HG03342 (cell line): ENCODE measurements around the gene NPC2.

Experiments
- ATAC-seq: cut with Tn5 transposase; IDR thresholded peaks from one replicate; pipeline ENCODE4 v1.9.1; 2021; ENCODE audit warnings: mild to moderate bottlenecking, moderate library complexity; ENCODE audit not compliant: unreplicated experiment

The NPC2 gene

DNA sequence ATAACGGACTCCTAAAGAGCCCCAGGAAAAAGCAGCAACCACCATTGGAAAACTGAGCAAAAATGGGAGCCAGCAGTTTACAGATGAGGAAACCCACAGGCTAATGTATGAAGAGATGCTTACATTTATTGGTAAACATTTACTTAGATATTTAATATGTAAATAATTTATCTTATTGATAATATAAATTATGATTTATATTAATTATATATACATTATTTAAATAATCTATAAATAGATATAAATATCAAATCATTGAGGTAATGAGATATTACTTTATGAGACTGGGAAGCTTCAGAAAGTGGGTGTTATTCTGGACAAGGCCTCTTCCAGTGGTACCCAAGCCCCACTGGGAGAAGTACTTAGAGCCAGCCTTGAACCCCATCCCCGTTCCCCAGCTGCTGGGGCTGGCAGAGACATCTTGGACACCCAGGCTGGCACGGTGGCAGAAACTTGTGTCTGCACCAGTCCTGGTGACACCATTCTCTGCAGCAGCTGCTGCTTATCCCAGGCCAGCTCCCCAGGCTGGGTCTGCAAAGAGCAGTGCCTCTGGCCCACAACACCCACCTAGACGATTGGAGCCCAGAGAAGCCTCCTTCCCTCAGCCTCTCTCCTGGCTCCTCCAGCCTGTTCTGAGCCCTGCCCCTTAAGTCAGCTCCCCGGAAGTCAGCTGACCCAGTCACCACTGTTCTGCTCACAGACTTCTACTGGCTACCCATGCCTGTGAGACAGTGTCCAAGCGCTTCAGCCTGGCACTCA is 26.4 kb upstream of the NPC2 start:
- no peak for ATAC-seq

DNA sequence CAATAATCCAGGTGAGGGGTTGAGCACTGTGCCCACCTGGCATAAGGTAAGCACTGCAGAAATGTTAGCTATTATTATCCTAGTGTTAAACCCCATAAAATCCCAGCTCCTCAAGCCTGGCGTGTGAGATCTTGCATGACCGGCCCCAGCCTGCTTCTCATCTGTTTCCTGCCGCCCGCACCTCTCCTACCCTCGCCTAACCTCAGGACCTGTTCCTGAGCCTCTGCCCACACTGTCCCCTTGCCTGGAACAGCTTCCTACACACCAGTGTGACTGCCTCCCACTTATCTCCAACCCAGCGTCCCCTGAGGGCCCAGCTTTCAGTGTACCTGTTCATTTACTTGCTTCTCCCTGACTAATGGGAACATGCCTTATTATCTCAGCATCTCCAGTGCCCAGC is 25.1 kb upstream of the NPC2 start:
- no peak for ATAC-seq

DNA sequence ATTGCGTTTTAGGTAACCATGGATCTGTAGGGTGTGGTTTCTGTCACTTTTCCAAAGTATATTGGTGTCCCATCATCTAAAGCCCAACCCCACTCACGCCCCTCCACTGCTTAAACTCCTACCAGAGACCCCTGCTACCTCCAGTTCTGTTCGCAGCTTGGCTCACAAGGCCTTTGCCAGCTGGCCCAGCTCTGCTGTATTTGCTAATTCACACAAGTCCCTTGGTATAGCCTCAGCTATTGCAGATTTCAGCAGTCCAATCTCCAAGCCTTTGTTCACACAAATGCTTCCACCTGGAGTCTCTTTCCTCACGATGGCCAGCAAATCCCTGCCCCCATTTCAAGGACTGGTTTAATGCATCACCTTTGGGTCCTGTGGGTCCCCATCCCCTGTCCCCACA is 24.6 kb upstream of the NPC2 start:
- no peak for ATAC-seq

DNA sequence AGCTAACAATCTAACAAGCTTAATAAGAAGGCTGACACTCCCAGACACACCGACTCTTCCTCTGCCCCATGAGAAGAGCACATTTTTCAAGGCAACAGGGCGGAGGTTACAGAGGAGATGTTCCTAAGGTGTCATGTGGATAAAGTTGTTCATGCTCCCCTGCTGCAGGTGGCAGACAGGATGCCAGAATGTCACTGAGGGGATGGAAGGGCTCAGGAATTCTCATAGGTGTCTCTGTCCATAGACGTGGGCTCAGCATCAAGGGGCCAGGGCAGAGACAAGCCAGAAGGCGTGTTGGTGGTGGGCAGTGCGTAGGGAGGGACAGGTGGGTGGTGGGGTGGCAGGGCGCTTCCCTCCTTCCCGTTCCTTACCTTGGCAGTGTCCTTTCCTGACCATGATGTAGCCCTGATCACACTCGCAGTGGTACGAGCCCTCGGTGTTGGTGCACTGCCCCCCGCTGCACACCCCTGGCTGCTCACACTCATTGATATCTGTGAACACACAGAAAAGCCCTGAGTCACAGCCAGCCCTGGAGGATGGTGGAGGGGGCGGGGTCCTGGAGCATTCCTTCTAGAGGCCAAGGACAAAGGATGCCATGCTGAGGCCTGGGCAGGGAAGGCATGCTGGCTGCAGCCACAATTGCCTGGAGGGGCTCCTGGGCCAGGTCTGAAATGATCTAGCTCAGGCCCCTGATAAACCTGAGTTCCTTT is 23.5 kb upstream of the NPC2 start:
- ATAC-seq, result no peak

DNA sequence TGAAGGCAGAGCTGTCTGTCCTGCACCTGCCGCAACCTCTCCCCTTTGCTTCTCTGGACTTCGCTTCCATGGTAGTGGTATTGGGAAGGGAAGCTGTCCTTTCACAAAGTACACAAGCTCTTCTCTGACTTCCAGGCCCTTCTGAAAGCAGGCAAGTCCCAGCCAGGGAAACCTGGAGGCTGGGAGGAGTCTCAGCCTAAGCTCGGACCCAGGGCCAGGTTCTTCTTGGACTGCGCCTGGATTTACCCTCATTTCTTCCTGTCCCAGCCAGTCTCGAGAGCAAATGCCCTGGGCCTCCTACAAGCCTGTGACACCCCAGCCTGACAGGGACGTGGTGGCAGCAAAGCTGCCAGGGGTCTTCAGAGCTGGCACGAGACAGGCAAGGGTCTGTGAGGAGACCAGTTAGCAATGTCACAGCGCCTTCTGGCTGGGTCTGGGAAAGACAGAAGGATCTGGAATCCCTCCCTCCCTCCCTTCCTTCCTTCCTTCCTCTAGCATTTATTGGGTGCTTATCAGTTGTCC is 22.8 kb upstream of the NPC2 start:
- ATAC-seq, result no peak

DNA sequence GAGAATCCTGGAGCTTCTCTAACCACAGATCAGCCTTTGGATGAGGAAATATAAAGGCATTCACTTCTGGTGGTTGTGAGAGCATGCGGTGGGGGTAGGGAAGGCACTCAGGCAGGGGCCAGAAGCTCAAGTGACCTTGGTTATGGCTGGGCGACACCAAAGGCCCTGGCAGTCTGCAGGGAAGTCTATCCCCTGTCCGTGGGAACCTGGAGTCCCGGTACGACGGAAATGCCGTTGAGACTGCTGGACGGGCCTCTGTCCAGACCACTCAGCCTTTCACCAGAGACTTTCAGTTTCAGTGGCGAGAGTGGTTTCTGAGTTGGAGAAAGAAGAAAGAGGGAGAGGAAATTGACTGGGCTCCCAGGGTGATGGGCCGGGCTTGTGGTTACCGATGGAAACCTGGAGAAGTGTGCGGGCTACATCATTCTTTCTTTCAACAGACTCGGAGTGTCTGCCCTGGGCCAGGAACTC is 21.4 kb upstream of the NPC2 start:
- ATAC-seq, result no peak

DNA sequence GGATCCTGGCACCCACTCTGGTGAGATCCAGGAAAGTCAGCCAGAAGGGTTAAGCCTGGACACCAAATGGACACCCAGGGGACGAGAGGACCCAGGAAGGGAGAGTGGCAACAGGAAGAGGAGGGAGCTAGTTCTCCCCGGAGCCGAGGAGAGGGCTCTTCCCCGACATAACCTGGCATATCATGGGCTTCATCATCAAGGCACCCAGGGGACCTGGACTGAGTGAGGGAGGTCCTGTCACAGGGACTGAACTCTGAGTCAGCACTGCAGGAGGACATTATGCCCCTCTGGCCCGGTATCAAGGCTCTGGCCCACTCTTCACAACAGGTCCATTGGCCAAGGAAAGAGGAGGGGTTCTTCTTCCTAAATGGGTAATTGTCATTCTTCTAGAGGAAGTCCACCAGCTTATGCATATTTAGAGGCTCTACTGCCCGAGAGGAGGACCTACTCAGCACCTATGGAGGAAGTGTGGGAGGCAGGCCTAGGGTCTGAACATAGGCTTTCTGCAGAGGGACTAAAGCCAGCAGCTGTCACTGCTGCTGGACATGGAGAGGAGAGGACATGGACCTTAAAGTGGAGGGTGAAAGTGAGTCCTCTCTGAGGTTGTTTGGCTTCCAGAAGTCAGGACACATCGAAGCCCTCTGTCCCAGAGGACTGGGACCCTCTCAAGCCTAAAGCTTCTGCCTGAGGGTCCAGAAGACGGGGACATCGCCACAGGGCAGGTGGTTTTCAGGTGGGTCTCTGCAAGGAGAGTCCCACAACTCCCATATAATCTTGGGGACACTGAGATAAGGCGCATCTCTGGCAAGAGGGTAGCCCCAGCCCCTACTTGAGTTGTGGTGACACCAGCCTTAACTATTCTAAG is 19.1 kb upstream of the NPC2 start:
- no peak for ATAC-seq

DNA sequence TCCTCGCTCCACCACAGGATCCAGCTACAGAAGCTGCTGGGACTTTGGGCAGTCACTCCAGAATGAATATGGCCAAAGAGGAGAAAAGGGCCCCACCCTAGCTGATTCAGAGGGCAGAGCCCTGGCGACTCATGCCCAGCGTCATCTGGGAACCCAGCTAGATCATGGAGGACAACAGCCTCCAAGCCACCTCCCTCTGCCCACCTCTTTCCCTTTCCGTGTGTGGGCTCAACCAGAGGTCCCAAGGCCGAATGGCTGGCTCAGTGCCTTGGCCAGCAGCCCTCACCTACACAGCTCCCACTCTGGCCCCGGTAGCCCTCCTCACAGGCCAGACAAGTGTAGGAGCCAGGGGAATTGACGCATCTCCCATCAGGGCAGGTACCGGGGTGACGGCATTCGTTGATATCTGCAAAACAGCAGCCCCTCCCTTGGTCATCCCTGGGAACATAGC is 17.9 kb upstream of the NPC2 start:
- no peak for ATAC-seq

DNA sequence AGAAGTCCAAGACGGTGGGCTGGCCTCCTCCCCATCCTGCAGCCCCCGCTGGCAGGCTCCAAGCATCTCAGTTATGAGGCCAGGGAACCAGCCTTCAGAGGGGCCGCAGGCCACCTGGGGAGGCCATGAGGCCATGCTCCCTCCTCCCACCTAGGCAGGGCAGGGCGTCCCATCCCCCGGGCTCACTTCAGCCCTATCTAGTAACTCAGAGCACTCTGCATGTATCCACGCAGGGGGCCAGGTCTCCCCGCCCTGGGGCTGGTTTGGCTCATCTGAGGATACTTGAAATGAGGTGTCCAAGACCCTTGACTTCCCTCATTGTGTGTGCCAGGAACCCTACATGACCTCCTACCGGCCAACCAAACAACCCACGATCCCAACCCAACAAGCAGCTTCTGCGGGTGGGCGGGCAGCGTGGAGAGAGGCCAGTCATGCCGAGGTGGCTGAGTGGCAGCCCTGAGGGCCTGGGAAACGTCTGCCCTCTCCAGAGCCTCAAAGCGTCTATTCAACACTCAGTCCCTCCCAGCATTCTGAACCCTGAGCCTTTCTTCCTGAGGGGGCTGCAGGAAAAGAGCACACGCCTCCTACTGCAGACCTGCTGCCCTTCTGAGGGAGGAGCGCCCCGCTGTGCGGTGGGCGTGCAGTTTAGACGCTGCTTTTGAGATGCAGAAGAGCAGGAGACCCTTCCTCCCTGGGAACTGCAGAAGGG is 17.3 kb upstream of the NPC2 start:
- no peak for ATAC-seq

DNA sequence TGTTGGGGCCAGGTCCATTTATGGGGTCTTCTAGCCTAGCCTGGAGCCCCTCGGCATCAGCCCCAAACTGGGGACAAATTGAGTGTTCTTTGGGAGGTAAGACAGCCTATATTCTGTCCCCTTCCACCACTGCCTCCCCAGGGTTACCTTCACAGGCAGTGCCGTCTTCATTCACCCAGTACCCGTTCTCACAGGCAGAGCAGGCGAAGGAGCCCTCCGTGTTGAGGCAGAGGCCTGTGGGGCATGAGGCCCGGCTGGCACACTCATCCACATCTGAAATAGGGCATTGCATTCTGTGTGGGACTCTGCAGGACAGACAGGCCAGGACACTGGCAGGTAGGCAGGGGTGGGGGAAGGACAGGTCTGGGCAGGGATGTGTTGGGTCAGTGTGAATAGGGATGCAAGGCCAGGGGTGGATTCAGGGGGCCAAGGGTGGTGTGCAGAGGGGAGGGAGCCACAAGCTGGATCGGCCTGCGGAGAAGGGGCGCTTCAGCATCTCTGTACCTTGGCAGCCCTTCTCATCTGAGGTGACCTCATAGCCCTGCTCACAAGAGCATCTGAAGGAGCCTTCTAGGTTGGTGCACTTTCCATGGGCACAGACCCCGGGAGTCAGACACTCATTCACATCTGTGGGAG is 16.6 kb upstream of the NPC2 start:
- ATAC-seq, result no peak

DNA sequence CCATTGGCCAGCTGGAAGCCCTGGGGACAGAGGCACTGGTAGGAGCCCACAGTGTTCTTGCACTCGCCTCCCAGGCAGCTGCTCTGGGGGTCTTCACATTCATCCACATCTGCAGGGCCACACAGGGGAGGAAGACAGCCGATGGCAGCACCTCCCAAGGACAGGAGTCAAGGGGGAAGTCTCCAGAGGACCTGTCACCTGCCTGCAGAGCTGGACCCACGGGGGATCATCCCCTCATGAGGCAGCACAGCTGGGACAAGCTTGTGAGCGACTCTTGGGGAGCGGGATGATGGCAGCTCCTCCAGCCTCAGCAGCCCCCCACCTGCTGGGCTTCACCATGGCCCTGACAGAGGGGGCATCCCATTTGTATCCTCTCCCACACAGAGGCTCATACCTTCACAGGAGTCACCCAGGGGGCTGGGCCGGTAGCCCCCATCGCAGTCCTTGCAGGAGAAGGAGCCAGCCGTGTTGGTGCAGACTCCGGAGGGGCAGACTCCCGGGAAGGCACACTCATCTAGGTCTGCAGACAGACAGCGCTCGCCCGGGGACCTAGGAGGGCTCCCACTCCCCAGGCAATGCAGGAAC is 15.8 kb upstream of the NPC2 start:
- no peak for ATAC-seq

DNA sequence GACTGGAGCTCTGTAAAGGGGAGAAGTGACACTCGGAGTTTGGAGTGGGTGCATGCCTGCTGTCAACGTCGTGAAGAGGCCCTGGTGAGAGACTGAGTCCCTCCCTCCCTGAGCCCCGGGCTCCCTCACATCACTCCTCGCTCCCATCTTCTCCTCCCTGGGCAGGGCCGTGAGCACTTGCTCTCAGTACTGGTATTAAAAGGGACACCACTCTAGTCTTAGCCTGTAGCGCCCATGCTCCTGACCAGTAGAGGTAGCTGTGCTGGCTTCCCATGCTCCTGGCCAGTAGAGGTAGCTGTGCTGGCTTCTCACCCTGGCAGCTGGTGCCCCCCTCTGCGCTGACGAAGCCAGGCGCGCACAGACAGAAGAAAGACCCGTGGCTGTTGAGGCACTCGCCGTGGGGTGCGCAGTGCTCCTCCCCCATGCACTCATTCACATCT is 15.2 kb upstream of the NPC2 start:
- ATAC-seq, result no peak

DNA sequence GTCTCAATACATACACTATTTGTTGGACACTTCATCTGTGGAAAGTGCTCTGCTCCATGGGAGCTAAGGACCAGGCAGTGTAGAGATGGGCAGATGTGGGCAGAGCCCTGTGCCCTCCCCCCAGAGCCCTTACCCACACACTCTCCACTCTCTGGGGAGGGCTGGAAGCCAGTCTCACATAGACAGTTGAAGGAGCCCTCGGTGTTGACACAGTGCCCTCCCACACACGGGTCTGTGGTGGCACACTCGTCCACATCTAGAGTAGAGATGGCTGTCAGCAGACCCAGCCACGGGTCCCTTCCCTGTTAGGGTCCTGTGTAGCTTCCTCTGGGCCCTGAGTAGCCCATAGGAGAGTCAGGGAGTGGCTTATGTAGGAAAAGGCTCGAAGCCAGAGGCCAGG is 14.7 kb upstream of the NPC2 start:
- ATAC-seq, result no peak

DNA sequence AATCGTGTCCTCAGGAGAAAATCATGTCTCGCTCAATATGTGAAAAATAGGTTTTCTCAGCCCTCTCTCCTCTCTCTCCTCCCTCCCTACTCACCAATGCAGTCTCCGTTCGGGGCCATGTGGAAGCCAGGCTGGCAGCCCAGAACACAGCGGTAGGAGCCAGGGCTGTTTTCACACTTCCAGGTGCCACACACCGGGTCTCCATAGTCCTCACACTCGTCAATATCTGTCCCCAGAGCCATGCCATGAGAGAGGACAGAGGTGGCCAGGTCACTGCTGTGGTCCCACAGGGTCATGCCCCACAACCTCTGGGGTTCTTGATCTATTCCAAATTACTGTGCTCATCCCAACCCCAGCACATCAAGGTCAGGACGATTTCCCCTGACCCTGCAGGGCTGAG is 14.0 kb upstream of the NPC2 start:
- no peak for ATAC-seq

DNA sequence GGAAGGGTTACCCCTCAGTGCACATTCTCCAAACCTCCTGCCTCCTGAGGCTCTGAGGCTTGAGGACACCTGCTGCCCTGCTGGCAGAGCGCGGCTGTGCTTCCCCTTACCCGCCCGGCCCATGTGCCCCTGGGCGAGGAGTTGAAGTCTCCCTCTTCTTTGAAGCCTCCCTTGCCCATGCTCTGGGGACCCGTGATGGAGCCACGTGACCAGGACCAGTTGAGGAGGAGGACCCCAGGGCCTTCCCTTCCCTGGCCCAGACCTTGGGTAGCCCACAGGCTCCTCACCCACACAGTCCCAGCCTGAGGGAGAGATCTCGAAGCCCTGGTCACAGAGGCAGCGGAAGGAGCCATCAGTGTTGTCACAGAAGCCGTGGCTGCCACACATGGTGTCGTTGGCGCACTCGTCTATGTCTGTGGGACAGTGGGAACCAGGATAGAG is 13.3 kb upstream of the NPC2 start:
- no peak for ATAC-seq

DNA sequence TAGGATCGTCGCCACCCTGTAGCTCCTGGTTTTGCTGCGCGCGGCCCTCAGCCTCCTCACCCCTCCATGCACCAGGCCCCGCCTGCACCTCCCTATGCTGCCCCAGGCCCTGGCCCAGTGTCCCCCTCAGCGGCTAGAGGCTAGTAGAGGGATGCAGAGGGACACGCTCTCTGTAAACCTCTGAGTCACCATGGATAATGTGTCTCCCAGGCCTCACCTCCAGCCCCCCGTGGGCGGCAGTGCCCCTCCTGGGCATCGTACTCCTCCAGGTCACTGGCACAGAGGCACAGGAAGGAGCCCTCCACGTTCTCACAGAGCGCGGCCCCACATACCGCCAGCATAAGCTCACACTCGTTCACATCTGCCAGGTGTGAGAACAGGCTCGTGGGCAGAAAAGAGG is 12.7 kb upstream of the NPC2 start:
- ATAC-seq, result no peak

DNA sequence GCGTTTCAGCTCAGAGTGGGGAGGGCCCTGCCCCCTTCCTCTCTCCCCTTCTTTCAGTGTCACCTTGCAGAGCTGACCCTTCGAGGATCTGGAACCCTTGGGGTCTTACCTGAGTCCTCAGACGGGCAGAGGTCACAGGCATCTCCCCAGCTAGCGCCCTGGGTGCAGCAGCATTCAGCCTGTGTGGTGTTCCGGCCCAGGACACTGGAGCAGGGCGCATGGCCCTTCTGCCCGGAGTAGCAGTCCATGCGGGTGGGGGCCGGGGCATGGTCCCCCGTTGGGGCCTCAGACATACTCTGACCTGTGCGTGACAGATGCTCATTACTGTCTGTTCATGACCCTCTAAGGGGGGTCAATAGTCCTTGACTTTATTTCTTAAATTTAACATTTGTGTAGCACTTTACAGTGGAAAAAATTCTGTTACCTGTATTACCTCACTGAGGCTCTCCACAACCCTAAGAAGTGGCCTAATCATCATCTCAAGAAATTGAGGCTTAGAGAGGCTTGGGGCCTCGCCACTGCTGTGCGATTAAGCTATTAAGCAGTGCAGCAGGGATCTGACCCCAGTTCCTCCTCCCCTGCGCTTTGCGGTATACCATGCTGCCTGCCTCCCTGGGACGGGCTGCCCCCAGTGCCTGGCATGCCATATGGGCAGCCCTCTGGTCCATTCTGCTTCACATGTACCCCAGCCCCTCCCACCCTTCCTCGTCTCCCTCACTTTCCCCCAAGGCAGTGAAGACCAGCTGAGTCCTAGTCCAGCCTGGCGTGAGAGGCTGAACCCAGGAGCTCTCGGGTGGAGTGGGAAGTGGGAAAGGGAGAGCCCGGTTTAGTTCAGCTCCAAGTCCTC is 12.0 kb upstream of the NPC2 start:
- ATAC-seq, result no peak

DNA sequence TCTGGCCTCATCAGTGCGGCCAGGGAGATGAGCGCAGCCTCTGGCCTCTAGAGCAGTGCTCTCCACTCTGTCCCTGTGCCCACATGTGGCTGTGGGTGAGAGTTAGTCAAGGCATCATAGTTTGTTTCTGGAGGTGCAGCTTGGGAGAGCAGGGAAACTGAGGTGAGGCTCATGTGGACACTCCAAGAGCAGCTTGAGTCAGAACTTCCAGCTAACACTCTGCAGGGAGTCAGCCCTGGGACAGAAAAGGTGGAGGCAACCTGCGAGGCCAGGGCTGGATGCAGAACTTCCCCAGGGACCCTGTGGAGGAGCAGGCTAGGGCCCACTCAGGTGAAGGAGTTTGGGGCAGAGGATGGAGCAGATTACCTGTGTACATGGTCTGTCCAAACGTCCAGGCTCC is 11.3 kb upstream of the NPC2 start:
- ATAC-seq, result no peak

DNA sequence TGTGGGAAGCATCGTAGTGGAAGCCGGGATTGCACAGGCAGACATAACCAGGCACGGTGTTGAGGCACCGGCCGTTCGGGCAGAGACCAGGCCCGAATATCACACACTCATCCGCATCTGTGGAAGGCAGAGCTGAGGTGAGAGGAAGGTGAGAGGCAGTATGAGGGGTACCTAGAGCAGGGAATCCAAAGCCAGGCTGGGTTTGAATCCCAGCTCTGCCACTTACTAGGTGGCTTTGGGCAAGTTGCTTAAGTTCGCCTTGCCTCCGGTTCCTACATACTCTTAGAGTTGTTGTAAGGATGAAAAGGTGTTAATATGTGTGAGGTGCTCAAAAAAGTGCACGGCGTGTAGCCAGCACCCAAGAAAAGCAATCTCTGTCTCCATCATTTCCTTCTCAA is 10.8 kb upstream of the NPC2 start:
- no peak for ATAC-seq
